Omental fat pad (tissue), 4 donors: ENCODE data around the gene MTURN. TPM values are rescaled to one million over a fixed set of nuclear protein-coding genes. Genes with fewer than 3 reads are reported as not detected.
"Not testable (repeated sequence)": the region's sequence is repeated elsewhere in the genome, so short reads cannot be mapped to it uniquely, and the experiment has no call there.

Source experiments
- ATAC-seq: fragments of 150-250 bp; one replicate; pipeline ENCODE4 v1.9.1; 2016; ENCODE audit warnings: mild to moderate bottlenecking, moderate library complexity; ENCODE audit not compliant: low FRiP score
- DNase-seq: peaks from one replicate; pipeline ENCODE4 v3.0.0-alpha.2; 2019; ENCODE audit warnings: low spot score
- total RNA-seq, 4 donors: library from RNA; depleted of rRNA; stranded (reverse); fragments of >200 nt; gene quantifications; one replicate each; pipeline ENCODE4 v1.1.0, GENCODE V29; 2016
- TF ChIP-seq, protein P1 (sequence below), 3 donors: fragments of 450-650 bp; IDR thresholded peaks; one replicate each; pipeline ENCODE4 v1.5.1; 2016 to 2017; ENCODE audit warnings: antibody characterized with exemption in 3 of 3, mild to moderate bottlenecking in 3 of 3, moderate library complexity in 2 of 3

Gene MTURN
- total RNA-seq, 4 donors from 2014 or later: 94.7 to 179 (median 122) TPM

DNA sequence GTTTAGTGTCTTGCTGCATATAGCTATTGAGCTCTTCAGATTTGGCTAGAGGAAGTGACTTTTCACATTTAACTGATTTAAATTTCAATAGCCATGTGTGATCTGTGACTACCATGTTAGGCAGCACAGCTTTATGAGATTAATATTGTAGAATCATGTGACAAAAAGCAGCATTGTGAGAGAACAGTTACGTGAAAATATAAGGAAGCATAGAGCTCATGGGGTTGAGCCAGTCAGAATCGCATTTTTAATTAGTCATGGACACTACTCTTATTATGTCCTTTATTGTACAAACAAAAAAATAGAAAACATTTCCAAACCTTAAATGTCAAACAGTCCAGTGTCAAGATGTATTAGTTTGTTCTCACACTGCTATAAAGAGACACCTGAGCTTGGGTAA lies 48.0 kb downstream of the MTURN start:
- TF ChIP-seq, protein P1, sequence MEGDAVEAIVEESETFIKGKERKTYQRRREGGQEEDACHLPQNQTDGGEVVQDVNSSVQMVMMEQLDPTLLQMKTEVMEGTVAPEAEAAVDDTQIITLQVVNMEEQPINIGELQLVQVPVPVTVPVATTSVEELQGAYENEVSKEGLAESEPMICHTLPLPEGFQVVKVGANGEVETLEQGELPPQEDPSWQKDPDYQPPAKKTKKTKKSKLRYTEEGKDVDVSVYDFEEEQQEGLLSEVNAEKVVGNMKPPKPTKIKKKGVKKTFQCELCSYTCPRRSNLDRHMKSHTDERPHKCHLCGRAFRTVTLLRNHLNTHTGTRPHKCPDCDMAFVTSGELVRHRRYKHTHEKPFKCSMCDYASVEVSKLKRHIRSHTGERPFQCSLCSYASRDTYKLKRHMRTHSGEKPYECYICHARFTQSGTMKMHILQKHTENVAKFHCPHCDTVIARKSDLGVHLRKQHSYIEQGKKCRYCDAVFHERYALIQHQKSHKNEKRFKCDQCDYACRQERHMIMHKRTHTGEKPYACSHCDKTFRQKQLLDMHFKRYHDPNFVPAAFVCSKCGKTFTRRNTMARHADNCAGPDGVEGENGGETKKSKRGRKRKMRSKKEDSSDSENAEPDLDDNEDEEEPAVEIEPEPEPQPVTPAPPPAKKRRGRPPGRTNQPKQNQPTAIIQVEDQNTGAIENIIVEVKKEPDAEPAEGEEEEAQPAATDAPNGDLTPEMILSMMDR (IDR thresholded peaks at IDR 0.05): no peak
- DNase-seq (no peak), ATAC-seq (no peak)

DNA sequence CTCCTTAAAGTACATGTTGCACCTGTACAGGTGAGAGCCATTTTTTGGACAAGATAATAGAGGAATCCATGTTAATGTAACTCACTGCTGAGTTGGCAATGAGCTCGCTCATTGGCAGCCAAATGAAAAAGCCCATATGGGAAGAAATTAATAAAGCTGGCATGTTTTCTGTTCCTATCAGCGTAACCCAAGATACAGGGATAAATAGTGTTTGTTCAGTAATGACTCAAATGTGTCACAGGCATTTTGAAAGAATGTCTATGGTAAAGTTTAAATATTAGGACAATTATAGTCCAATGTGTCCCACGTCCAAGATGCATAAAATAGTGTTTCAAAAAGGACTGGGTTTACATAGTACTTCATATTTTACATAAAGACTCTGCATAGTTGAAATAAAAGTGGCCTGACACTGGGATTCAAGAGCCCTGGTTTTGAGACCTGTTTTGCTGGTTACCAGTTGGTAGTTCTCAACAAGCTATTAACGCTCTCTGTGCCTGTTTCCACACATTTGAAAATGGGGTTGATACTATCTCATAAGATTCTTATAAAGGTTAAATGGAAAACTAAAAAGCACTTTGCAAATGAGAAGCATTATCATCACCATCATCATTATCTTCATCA lies 49.1 kb downstream of the MTURN start:
- ATAC-seq (no peak), DNase-seq (no peak)
- TF ChIP-seq, protein P1 (IDR thresholded peaks at IDR 0.05): no peak

DNA sequence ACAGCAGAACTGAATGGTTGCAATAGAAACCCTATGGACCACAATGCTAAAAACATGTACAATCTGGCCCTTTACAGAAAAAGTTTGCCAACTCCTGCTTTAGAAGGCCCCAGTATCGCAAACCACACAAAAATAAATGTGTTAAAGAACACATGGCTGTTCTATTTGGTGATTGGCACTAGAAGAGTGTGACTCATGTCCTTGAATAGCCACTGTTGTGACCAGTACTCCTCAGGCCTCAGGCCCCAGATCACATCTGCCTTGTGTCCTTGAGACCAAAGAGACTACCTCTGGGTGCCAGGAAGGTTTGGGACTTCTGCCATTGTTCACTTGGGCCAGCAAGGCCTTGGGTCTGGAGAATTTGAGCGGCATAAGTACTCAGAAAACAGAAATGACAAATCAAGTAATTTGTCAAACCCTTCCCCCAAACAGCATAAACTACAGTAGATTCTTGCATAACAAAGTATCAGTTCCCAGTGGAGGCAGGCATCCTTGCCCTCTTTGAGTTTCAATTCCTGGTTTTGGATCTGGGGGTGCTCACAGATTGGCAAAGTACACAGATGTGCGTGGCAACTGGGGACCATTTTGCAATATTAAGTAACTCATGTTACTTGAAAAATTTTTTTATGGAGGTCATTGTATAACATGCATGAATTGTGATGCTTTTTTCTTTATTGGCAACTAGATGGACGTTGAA lies 50.2 kb downstream of the MTURN start:
- DNase-seq (no peak), ATAC-seq (no peak)
- TF ChIP-seq, protein P1 (IDR thresholded peaks at IDR 0.05): no peak

DNA sequence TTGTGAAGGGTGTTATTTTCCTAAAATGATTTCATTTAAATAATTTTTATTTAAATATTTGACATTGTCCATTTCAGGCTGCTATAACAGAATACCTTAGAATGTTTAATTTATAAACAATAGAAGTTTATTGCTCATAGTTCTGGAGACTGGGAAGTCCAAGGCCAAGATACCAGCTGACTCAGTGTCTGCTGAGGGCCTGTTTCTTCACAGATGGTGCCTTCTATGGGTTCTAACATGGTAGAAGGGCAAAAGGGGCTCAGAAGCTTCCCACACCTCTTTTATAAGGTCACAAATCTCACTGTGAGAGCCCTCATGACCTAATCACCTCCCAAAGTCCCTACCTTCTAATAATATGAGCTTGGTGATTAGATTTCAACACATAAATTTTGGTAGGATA lies 50.7 kb downstream of the MTURN start:
- TF ChIP-seq, protein P1 (IDR thresholded peaks at IDR 0.05): no peak
- ATAC-seq: no peak
- no peak for DNase-seq

DNA sequence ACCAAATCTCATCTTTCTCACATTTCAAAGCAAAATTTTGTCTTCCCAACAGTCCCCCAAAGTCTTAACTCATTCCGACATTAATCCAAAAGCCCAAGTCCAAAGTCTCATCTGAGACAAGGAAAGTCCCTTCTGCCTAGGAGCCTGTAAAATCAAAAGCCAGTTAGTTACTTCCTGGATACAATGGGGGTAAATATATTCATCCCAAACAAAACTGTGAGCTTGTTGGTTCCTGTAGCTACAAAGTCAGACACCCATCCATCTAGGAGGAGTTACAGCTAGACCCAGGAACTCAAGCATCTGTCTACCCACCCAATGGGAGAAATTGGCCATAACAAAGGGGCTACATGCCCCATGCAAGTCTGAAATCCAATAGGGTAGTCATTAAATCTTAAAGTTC lies 51.9 kb downstream of the MTURN start:
- ATAC-seq (no peak), DNase-seq (no peak)
- TF ChIP-seq, protein P1 (IDR thresholded peaks at IDR 0.05): no peak

GRCh38 chr7:30187513-30187912 lies 52.7 kb downstream of the MTURN start:
- ATAC-seq: no peak
- DNase-seq: no peak
- TF ChIP-seq, protein P1 (IDR thresholded peaks at IDR 0.05): no peak

GRCh38 chr7:30188381-30188780 lies 53.6 kb downstream of the MTURN start:
- ATAC-seq, DNase-seq: not testable (repeated sequence)
